ENCODE results near the gene C15orf62.

The C15orf62 gene, protein sequence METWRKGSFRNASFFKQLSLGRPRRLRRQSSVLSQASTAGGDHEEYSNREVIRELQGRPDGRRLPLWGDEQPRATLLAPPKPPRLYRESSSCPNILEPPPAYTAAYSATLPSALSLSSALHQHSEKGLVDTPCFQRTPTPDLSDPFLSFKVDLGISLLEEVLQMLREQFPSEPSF

DNA sequence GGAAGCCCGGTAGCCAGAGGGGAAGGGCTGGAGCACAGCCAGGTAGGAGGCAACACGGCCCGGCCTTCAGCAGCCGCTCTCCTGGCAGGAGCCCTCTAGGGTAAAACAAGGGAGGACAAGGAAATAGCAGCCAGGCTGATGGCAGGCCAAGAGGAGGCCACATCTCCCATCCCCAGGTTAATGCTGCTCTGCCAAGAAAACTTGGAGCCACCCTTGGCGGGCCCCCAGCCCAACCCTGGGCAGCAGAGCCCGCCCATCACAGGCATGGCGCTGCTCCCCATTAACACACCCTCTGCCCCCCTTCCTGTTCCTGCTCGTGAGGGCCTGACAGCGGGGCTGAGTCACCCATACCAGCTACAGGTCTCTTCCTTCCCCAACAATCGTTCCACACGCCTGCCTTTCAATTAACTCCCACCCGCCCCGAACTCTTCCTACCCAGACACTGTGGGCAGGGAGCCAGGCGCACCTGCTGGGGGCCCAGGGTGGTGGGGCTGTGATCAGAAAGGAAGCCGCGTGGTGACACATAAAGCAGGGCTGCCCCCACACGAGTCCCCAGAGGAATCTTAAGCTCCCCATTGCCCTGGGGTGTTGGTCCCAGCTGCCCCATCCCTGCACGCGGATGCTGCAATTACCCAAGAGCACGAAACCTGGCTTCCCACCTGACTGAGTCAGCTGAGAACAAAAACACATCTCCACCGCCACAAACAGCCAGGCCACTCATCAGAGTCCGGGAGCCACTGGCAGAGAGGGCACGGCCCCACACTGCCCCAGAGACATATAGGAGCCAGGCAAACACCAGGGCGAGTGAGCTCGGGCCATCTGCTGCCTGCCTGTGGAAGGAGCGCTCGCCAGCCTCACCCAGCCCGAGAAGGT, at the start of gene C15orf62:
TSS of gene C15orf62 (plus strand) at position 707 of the 873 bp plus-strand sequence. CDS start 516 bp downstream, outside the sequence.
- DNase-seq = no peak

DNA sequence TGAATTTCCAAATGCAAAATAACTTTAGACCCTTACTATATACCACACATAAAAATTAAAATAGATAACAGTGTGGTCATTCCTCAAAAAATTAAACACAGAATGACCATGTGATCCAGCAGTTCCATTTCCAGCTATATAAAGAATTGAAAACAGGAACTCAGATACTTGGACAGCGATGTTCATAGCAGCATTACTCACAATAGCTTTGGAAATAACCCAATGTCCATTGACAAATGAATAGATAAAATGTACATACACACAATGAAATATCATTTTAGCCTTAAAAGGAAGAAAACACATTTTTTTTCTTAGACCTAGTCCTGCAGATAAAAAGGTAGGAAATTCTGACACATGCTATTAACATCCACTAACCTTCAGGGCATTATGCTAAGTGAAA, 48.1 kb upstream of the C15orf62 start:
- no peak for DNase-seq

DNA sequence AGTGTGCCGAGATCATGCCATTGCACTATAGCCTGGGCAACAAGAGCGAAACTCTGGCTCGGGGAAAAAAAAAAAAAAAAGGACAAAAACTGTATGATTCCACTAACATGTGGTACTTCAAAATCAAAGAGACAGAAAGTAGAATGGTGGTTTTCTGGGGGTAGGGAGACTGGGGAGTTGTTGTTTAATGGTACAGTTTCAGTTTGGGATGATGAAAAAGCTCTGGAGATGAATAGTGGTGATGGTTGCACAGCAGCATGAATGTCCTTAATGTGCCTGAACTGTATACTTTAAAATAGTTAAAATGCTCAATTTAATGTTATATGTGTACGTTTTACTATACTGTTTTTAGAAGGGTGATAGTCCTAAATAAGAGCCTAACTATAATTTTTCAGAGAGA, 47.4 kb upstream of the C15orf62 start:
- no peak for DNase-seq

DNA sequence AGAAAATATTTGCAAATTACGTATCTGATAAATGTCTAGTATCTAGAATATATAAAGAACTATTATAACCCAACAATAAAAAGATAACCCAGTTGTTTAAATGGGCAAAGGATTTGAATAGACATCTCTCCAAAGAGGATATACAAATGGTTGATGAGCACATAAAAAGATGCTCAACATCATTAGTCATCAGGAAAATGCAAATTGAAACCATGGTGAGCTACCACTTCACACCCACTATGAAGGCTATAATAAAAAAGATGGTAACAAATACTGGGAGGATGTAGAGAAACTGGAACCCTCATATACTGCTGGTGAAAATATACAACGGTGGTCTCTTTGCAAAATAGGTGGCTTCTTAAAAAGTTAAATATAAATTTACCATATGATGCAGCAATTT, 46.8 kb upstream of the C15orf62 start:
- no peak for DNase-seq

GRCh38 chr15:40723919-40724318, 45.9 kb upstream of the C15orf62 start:
- DNase-seq = no peak

- no peak for DNase-seq
Measured at GRCh38 chr15:40731034-40731433, 38.7 kb upstream of the C15orf62 start.

DNA sequence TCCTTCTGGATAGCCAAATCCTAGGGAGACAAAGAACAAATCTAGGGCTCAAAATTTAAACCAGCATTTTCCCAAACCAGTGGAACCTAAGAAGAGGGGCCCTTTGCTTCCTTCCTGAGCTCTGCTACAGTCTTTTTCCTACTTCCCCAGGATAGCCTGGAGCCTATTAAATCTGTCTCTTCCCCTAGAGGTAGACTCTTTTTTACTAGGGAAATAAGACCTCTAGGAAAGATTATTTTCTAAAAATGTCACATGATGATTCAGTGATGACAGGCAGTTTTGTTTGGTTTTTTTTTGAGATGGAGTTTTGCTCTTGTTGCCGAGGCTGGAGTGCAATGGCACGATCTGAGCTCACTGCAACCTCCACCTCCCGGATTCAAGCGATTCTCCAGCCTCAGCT, 33.2 kb upstream of the C15orf62 start:
- DNase-seq = no peak

DNA sequence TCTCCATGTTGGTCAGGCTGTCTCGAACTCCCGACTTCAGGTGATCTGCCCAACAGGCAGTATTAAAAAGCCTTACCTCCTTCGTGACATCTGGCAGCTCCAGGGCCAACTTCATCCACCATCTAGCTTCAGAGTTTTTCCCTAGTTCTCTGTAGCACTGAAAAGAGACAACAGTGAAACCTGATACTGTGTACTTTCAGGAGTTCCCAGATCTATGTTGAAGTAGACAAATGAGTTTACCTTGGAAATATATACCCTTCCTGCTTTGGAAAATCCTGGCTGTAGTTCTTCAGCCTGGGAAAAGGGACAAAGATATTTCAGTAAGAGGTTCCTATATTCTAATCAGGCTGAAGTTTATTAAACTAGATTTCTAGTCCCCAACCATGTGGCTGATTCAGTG, 32.7 kb upstream of the C15orf62 start:
- DNase-seq = no peak

GRCh38 chr15:40739047-40739446, 30.7 kb upstream of the C15orf62 start:
- DNase-seq = no peak

DNA sequence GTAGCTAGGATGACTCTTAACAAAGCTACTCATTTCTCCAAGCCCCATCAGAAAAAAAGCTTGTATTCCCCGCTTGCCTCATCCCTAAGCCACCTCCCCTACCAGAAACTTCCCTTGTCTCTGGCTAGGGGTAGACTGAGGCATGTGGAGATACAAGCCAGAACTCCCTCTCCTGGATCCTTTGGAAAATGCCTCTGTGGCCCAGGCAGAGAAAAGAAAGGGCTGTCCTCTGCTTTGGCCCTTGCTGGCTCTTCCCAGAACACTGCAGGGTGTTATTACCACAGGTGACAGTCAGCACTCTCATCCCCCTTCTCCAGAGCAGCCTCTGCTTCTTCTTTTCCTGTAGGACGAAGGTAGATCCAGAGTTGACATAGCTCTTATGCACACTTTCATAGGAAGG, 29.9 kb upstream of the C15orf62 start:
- no peak for DNase-seq

- no peak for DNase-seq
Measured at GRCh38 chr15:40743485-40743901, 26.3 kb upstream of the C15orf62 start.

DNA sequence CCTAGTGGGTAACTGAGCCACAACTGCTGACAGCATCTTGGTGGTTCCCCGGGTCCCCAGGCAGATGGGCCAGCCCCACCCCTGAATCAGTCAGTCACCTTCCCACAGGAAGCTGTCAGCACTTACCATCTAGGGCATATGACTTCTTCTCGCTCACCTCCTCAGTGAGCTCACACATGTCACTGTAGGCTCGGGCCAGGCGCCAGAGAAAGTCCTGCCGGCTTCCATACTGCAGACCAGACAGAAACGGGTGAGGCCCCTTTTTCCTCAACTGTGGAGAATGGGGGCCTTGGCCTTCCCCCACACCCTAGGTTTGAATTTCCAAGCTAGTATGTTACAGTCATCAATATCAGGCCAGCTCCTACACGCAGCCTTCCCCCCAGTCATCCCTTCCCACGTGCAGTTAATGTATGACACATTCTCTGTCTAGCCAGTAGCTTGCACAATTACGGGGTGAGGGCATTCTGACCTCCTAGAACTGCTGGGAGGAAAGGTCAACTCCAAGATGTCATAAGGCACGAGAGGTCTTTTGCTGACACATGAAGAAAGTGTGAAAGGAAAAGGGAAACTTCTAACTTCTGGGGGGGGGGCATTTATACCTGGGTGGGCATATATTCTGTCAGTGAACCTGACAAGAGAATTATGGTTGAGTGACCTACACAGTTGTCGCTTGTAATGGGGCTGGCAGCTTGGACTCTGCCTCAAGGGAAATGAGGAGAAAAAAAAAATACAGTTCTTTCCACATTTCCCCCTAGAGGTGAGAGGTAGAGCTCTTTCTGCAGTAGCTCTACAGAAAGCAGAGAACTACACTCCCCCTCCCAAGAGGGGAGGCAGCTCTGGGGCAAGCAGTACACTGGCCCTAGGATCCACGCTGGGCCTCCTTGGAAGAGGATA, 25.6 kb upstream of the C15orf62 start:
- DNase-seq = no peak

DNA sequence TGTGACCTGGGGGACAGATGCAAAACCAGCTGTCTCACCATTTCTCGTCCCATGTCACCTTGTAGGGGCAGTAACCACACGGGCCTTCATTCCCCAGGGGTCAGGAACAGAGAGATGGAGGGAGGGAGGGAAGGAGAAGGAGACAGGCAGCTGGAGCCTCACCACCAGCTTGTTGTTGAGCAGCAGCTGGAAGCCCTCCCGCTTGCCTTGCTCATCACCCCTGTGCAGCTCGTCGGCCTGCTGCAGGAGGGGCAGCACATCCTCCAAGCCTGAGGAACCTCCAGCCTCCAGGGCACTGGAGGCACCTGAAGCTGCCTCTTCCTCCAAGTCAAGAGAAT, 25.0 kb upstream of the C15orf62 start:
- no peak for DNase-seq

- DNase-seq = no peak
Measured at GRCh38 chr15:40746916-40747418, 22.8 kb upstream of the C15orf62 start.

DNA sequence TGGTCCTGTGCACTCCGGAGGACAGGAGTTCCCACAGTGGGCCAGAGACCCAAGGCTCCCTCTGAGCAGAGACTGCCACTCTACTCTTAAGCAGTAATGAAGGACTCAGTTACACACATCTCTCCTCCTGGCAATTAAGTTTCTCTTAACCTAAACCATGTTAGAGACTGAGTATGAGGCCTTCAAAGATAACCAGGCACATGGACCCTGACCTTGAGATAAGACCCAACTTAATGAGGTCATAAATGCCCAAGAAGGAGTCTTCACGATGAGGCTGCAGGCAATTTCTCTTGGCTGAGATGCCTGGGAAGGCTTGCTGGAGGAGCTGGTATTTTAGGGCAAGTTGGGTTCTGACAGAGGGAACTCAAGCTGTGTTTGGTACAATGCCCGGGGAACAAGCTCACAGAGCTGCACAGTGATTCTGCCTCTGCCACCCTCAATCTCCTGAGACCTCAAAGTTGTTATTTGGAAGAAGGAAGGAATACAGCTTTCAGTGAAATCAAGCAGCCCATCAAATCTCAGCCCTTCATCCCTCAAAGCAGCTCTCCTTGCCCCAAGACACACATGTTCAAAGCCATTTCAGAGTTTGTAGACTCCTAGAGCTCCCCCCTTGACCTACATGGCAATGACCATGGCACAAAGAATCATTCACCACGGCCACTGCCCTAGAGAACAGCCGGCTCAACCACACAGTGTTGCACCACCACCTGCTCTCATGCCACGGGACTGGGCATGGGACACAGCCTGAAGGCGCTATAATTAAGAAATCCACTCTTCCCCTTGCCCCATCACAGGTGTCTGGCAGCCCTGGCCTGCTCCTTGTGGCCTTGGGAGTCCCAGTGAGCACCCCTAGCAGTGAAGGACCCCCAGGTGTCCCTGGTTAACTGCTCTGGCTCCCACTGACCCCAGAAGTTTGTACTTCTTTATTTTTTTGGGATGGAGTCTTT, 21.8 kb upstream of the C15orf62 start:
- no peak for DNase-seq

GRCh38 chr15:40749151-40749630, 20.6 kb upstream of the C15orf62 start:
- no peak for DNase-seq

DNA sequence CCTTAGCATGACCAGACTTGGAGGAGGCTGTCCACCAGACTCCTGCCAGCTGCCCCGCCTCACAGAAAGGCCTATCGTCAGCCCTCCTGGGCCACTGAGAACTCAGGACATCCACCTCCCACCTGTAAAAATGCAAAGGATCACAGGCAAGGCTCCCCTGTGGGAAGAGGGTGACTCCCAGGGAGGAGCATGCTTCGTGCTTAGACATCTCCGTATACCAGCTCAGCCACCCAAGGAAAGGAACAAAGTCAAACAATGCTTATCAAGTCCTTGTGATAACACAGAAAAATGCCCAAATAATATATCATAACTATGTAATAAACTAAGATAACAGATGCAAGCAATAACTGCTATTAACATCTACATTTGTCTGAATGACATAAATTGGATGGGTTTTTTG, 18.9 kb upstream of the C15orf62 start:
- DNase-seq = no peak

DNA sequence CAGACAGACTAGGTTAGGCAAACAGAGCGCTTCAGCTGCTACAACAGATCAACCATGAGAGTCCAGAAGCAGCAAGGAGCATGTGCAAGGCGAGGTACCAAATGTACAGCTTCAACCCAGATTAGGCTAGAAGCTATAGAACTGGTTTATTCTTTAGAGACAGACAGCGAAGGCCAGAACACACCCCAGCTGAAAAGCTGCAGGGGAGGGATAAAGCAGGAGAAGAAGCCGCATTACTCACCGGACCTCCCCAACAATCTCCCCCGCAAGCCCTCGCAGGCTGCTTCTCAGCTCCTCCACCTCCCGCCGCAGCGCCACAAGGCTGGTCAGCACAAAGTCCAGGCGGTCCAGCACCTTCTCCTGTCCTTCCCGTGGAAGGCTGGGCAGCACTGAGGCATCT, 18.0 kb upstream of the C15orf62 start:
- no peak for DNase-seq

GRCh38 chr15:40754574-40754882, 15.3 kb upstream of the C15orf62 start:
- no peak for DNase-seq

DNA sequence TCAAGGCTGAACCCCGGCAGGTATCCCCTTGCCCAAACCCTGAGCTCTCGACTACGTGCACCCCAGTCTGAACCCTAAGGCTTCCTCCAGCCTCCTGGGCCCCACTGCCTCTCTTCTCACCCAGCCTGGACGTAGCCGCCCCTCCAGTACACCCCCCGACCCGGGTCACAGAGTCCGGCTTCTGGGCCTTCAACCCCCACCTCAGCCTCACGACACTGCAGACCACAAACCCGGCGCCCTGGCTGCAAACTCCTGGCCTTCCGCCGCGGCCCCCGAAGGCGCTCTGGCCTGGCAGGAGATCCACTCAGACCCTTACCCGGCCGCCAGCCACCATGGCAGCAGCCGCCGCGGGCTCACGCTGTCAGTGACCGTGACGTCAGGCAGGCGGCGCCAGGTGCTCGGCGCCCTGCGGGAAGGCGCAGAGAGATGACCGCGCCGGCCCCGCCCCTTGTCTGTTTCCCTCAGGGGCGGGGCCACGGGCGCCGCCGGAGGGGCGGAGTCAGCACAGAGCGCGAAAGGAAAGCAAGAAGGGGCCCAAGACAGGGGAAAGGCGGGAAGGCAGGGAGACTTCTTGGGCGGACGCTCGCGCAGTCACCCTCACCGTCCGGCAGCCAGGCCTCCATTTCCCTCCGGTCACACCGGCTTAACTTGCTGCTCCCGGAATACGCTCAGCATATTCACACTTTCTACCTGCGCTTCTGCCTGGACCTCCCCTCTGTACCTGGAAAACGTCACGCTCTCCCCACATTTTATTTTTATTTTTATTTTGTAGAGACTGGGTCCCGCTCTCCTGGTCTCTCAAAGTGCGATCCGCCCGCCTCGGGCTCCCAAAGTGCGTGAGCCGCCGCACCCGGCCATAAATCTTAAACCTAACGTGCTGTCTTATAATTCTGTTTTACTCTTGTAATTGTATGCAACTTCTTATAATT, 14.6 kb upstream of the C15orf62 start, which contains the start of gene RMDN3:
TSS of gene RMDN3 (minus strand) at position 372 of the 929 bp plus-strand sequence. CDS start 471 bp downstream, outside the sequence.
- peak; percentile 85 for DNase-seq

DNA sequence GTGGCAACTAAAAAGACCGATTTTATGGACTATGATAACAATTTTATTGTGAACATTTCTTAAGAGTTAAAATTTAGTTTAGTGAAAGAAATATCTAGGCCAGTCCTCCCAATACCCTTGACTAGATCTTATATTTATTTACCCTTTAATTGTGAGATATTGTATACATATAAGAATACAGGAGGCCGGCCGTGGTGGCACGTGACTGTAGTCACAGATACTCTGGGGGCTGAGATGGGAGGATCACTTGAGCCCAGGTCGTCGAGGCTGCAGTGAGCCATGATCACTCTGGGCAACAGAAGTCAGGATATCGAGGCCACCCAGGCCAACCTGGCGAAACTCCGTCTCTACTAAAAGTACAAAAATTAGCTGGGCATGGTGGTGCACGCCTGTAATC, 14.0 kb upstream of the C15orf62 start:
- no peak for DNase-seq
